Activated naive CD8-positive, alpha-beta T cell treated with anti-CD3 and anti-CD28 coated beads, Interleukin-2, amount 50 U/mL, for 16 hours (primary cell): ENCODE measurements around the gene ACOT12.

Experiments
- DNase-seq: peaks from one replicate; pipeline ENCODE4 v3.0.0-alpha.2; 2020; ENCODE audit warnings: low read depth, low spot score

The ACOT12 gene

DNA sequence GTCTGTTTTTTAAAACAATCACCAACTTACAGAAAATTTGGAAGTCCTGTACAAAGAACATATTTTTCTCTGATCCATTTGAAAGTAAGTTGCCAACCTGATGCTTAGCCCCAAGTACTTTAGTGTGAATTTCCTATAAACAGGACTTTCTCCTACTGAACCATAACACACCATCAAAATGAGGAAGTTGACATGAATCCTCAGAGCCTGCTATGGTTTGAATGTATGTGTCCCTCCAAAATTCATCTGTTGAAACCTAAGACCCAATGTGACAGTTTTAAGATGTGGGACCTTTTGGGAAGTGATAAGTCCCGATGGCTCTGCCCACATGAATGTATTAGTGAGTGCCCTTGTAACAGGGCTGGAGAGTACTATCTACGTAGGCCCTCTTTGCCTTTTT, 6.4 kb upstream of the ACOT12 start:
- no peak for DNase-seq

DNA sequence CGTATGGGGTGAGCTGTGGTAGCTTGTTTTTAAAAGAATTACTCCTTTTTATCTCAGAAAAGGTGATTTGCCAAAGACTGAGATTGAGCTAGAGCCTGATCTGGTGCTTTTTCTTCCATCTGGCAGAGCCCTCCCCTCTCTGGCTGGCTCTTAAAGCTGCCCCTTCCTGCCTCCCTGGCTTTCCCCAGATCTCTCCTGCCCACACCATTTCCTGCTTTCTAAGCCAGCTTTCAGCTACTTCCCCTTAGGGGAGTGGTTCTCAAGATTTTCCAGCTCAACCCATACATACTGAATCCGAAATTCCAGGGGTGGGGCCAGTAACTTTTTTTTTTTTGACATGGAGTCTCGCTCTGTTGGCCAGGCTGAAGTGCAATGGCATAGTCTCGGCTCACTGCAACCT, 4.8 kb upstream of the ACOT12 start:
- no peak for DNase-seq

DNA sequence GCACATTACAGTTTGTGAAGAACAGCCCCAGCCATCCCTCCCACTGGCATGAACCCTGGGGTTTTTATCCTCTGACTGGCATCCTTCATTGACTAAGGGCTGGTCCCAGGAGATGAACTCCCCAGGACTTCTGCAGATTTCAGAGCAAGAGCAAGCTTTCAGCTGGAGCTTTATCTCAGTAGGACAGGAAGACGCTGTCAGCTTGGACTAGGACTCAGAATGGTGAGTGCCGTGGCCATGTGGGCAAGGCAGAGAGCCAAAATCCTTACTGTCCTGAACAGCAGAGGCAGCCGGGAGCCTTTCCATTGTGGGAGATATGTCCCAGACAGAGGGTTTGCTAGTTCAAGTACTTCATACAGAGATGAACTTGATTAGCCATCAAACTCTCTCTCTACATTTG, 3.2 kb upstream of the ACOT12 start:
- no peak for DNase-seq

DNA sequence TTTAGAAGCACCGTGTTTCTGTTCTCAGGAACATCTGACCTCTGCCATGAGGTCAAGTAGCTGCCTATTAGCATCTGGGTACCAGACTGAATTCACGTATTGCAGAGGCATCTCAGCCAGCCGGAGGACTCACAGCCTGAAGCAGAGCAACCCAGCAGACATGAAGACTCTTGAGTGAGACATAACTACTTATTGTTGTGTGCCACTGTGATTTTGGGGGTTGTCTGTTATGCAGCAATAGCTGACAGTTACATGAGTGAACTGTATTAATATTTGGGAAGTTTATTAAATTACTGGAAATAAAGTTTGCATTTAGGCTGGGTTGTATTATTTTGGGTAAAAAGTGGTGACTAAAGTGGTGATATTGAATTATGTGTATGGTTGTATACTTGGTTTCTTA, 1.3 kb upstream of the ACOT12 start:
- DNase-seq: no peak

GRCh38 chr5:81393430-81393782, 528 bp downstream of the ACOT12 start:
- DNase-seq: no peak

GRCh38 chr5:81389025-81389424, 4.9 kb downstream of the ACOT12 start:
- no peak for DNase-seq

DNA sequence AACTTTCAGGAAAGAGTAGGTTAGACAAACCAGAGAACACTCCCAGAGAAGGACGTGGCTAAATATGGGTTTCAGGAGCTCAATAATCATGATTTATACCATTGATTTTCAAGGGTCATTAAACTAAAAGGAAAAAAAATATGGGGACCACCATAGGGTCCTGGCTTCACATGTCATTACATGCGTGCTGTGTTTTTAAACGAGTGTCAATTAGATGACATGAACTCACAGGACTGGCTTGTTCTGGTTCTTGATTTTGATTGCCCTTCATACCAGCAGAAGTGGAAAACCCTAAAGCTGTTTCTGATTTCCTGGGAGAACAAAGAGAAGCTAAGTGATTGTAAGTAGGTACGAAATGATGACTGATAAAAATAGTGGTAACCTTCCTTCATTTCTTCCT, 5.8 kb downstream of the ACOT12 start:
- no peak for DNase-seq

- DNase-seq: no peak
These were observed 10.1 kb downstream of the ACOT12 start for GRCh38 chr5:81383867-81384266.

GRCh38 chr5:81371354-81371876, 22.5 kb downstream of the ACOT12 start:
- no peak for DNase-seq

GRCh38 chr5:81370912-81371311, 23.0 kb downstream of the ACOT12 start:
- no peak for DNase-seq

- DNase-seq: no peak
These were observed 28.4 kb downstream of the ACOT12 start for GRCh38 chr5:81365541-81365940.

- no peak for DNase-seq
These were observed 30.7 kb downstream of the ACOT12 start for GRCh38 chr5:81363093-81363871.

GRCh38 chr5:81361600-81361999, 32.3 kb downstream of the ACOT12 start:
- DNase-seq: no peak

DNA sequence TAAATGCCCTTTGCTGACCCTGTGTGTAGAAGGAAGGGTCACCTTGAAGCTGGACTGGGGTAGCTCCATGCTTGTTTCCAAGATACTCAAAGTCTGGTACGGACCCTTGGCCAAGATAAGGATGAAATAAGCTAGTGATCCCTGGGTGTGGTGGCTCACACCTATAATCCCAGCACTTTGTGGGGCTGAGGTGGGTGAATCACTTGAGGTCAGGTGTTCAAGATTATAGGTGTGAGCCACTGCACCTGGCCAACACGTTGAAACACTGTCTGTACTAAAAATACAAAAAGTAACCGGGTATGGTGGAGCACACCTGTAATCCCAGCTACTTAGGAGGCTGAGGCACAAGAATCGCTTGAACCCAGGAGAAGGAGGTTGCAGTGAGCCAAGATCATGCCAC, 33.3 kb downstream of the ACOT12 start:
- DNase-seq: no peak

- no peak for DNase-seq
These were observed 34.1 kb downstream of the ACOT12 start for GRCh38 chr5:81359881-81360280.

DNA sequence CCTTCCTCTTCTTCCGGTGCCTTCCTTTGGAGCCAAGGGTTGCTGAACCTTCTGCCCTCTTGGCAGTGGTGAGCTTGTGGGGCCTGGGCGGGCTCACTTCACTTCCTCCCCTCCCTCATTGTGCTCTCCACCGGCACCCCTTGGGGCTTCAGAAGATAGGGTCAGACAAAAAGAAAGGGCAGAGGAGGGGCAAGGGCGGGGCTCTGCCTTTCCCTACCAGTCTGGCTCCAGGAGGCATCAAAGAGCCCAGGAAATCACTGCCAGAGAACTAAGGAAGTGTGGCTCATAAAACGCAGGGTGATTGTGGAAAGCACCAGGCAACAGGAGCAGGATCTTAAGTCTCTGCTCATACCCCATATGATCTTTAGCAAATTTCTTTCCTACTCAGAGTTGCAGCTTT, 34.8 kb downstream of the ACOT12 start:
- no peak for DNase-seq

DNA sequence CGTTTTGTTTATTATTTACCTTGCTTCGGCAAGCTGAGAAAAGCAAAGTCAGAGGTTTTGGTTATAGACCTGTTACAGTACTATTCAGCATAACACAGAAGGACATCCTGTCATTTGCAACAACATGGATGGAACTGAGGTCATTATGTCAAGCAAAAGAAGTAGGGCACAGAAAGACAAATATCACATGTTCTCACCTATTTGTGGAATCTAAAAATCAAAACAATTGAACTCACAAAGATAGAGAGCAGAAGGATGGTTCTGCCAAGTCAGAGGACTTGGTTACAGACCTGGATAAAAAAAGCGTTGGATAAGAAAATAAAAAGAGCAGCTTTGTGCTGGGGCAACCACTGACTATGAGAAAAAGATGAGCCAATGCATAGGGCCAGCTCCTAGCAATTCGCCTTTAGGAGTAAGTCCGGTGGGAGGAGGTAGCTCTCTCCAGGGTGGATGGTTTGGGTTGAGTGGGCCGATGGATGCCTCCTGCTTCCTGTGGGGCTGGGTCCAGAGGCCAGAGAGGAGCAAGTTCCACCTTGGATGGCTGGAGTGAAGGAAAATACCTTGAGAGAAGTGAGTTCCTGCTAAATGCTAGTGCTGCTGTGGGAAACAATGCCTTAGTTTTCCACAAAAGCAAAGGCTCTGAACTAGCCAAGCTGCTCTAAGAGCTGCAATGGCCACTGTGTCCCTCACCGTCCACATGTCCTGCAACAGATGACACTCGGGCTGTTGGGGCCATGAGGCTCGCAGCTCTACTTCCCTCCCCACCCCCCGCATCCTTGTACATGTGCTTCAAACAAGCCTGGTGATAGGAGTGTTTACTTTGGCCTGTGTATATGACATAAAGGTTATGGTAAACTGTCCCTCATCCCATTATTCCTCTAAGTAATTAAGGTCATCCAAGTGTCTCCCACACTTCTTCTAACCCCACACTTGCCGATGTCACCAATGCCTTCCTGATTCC, 38.4 kb downstream of the ACOT12 start:
- DNase-seq: no peak

GRCh38 chr5:81354093-81354492, 39.8 kb downstream of the ACOT12 start:
- DNase-seq: no peak

- DNase-seq: no peak
These were observed 40.7 kb downstream of the ACOT12 start for GRCh38 chr5:81353189-81353588.

DNA sequence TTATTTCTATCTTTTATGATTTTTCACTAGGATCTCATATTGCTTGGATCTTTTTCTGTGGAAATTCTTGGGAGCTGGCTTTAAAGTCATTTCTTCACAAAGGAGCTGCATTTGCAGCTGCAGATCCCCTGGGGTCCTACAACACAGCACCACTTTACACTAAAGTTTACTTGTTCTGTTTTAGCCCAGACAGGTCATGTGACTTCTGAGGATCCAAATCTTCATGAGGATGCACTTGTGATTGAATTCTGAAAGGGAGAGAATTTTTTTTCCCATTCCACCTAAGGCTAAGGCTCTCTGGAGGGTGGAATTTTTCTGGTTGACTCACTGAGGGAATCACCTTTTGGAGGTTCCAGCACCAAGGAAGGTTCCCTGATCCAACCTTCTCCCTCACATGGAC, 43.4 kb downstream of the ACOT12 start:
- no peak for DNase-seq

- no peak for DNase-seq
These were observed 44.8 kb downstream of the ACOT12 start for GRCh38 chr5:81349161-81349560.

DNA sequence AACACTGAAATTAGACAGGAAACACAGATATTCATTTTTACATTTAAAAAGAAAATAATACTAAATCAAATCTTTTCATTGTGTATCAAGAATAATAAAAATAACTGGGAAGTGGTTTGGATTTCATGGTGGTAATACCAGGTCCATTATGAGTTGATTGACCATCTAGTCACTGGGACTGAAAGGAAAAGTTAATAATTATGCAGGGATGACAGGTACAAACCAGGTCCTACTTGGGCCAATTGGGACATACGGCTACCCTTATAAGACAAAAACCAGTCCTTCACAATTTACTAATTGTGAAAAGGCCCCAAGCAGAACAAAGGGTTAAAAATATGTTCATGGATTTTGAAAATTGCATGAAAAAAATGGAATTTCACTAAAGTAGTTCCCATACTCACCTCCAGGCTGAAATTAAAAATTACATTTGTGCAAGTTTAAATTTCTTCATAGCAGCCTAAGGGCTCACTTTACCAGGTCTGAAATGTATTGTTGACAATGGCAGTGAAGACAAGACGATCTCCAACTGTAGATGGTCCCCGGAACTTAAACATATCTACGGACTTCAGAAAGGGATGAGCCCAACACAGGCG, 48.4 kb downstream of the ACOT12 start:
- DNase-seq: no peak
